ENCODE data around the gene BBLN.

BBLN gene

GRCh38 chr9:128204858-128205257, 44.8 kb downstream of the BBLN start:
- no peak overlapping the region for H3K9ac ChIP-seq (ENCODE audit: low read depth in 1 of 2, low read length in 2 of 2)
- peaks cover 14 to 16% of the 10 kb centered on the region in 2 donors for H3K27me3 ChIP-seq (ENCODE audit: control insufficient read depth in 1 of 2, insufficient read depth in 2 of 2, low read length in 2 of 2)
- H3K27ac ChIP-seq (ENCODE audit: low read depth, low read length), result no peak overlapping the region
- H3K36me3 ChIP-seq (ENCODE audit: control insufficient read depth in 1 of 2, insufficient read depth in 2 of 2, low read length in 2 of 2), result no peaks in the 10 kb centered on the region
- no peak overlapping the region for H3K4me3 ChIP-seq (ENCODE audit: low read depth in 1 of 2, low read length in 2 of 2)
- no peaks in the 10 kb centered on the region for H3K9me3 ChIP-seq (ENCODE audit: control insufficient read depth in 1 of 2, low read length in 2 of 2)
- H3K4me1 ChIP-seq (ENCODE audit: control insufficient read depth in 1 of 2, insufficient read depth in 2 of 2, low read length in 2 of 2), result peaks cover 7 to 13% of the 10 kb centered on the region in 2 donors

DNA sequence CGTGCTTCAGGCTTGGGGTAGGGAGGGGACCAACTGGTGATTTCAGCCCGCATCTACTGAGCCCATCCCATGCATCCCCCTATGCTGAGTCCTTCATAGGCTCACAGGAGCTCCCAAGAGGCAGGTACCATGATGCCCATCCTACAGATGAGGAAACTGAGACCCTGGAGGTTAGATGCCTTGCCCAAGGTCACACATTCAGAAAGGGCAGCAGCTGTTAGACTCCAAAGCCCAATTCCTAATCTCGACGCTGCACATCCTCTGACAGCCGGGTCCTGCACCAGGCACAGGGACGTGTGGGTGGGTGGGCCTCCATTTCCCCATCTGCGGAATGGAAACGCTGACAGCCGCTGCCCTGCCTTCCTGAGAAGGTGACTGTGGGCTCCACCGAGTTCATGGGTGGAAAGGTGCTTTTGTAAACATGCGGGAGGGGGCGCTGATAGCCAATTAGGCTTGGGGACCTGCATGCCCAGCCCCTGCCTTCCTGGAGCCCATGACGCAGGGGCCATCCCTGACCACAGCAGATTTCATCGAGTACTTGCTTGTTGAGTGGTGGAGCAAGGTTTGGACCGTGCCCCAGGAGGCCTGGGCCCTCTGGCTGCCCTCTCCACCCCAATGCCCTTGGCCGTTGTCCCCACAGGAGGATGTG, 45.4 kb downstream of the BBLN start:
- Histone ChIP-seq H3K4me3 (ENCODE audit: low read depth in 1 of 2, low read length in 2 of 2) (no peak overlapping the region), H3K36me3 (ENCODE audit: control insufficient read depth in 1 of 2, insufficient read depth in 2 of 2, low read length in 2 of 2) (no peaks in the 10 kb centered on the region), H3K9ac (ENCODE audit: low read depth in 1 of 2, low read length in 2 of 2) (no peak overlapping the region), H3K27ac (ENCODE audit: low read depth, low read length) (no peak overlapping the region), H3K27me3 (ENCODE audit: control insufficient read depth in 1 of 2, insufficient read depth in 2 of 2, low read length in 2 of 2) (peaks cover 14 to 16% of the 10 kb centered on the region in 2 donors), H3K4me1 (ENCODE audit: control insufficient read depth in 1 of 2, insufficient read depth in 2 of 2, low read length in 2 of 2) (peaks cover 7 to 13% of the 10 kb centered on the region in 2 donors), H3K9me3 (ENCODE audit: control insufficient read depth in 1 of 2, low read length in 2 of 2) (no peaks in the 10 kb centered on the region)

DNA sequence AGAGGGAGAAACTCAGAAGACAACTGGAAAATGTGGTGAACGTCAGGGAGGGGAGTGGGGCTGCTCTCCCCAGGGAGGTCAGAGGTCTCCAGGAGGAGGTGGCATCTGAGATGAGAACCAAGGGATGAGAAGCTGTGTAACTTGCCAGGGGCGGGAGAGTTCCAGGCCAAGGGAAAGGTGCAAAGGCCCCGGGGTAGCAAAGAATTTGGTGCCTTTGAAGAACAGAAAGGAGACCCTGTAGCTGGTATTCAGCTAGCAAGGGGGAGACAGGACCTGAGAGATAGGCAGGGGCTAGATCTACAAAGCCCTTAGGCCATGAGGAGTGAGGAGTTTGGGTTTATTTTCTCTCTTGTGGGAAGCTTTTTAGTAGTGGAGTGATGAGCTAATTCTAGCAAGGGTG, 46.4 kb downstream of the BBLN start:
- Histone ChIP-seq H3K27ac (ENCODE audit: low read depth, low read length) (no peak overlapping the region), H3K9me3 (ENCODE audit: control insufficient read depth in 1 of 2, low read length in 2 of 2) (no peaks in the 10 kb centered on the region), H3K4me3 (ENCODE audit: low read depth in 1 of 2, low read length in 2 of 2) (no peak overlapping the region), H3K36me3 (ENCODE audit: control insufficient read depth in 1 of 2, insufficient read depth in 2 of 2, low read length in 2 of 2) (no peaks in the 10 kb centered on the region), H3K27me3 (ENCODE audit: control insufficient read depth in 1 of 2, insufficient read depth in 2 of 2, low read length in 2 of 2) (peaks cover 14 to 16% of the 10 kb centered on the region in 2 donors), H3K4me1 (ENCODE audit: control insufficient read depth in 1 of 2, insufficient read depth in 2 of 2, low read length in 2 of 2) (peaks cover 13 to 20% of the 10 kb centered on the region in 2 donors), H3K9ac (ENCODE audit: low read depth in 1 of 2, low read length in 2 of 2) (no peak overlapping the region)

- Histone ChIP-seq H3K9me3 (ENCODE audit: control insufficient read depth in 1 of 2, low read length in 2 of 2) (no peaks in the 10 kb centered on the region), H3K4me3 (ENCODE audit: low read depth in 1 of 2, low read length in 2 of 2) (no peak overlapping the region), H3K9ac (ENCODE audit: low read depth in 1 of 2, low read length in 2 of 2) (no peak overlapping the region), H3K27ac (ENCODE audit: low read depth, low read length) (no peak overlapping the region), H3K36me3 (ENCODE audit: control insufficient read depth in 1 of 2, insufficient read depth in 2 of 2, low read length in 2 of 2) (no peaks in the 10 kb centered on the region), H3K27me3 (ENCODE audit: control insufficient read depth in 1 of 2, insufficient read depth in 2 of 2, low read length in 2 of 2) (peaks cover 14 to 16% of the 10 kb centered on the region in 2 donors), H3K4me1 (ENCODE audit: control insufficient read depth in 1 of 2, insufficient read depth in 2 of 2, low read length in 2 of 2) (peaks cover 20 to 25% of the 10 kb centered on the region in 2 donors)
Observed at GRCh38 chr9:128206916-128207910, 47.1 kb downstream of the BBLN start.

- no peaks in the 10 kb centered on the region for H3K9me3 ChIP-seq (ENCODE audit: control insufficient read depth in 1 of 2, low read length in 2 of 2)
- H3K27me3 ChIP-seq (ENCODE audit: control insufficient read depth in 1 of 2, insufficient read depth in 2 of 2, low read length in 2 of 2), result peaks cover 14 to 16% of the 10 kb centered on the region in 2 donors
- no peak overlapping the region for H3K9ac ChIP-seq (ENCODE audit: low read depth in 1 of 2, low read length in 2 of 2)
- peaks cover 20 to 26% of the 10 kb centered on the region in 2 donors for H3K4me1 ChIP-seq (ENCODE audit: control insufficient read depth in 1 of 2, insufficient read depth in 2 of 2, low read length in 2 of 2)
- no peak overlapping the region for H3K4me3 ChIP-seq (ENCODE audit: low read depth in 1 of 2, low read length in 2 of 2)
- H3K36me3 ChIP-seq (ENCODE audit: control insufficient read depth in 1 of 2, insufficient read depth in 2 of 2, low read length in 2 of 2), result no peaks in the 10 kb centered on the region
- H3K27ac ChIP-seq (ENCODE audit: low read depth, low read length), result no peak overlapping the region
Observed at GRCh38 chr9:128208386-128208785, 48.3 kb downstream of the BBLN start.

GRCh38 chr9:128208946-128209669, 49.0 kb downstream of the BBLN start:
- Histone ChIP-seq H3K4me1 (ENCODE audit: control insufficient read depth in 1 of 2, insufficient read depth in 2 of 2, low read length in 2 of 2) (peaks cover 20 to 22% of the 10 kb centered on the region in 2 donors), H3K27me3 (ENCODE audit: control insufficient read depth in 1 of 2, insufficient read depth in 2 of 2, low read length in 2 of 2) (peaks cover 9 to 11% of the 10 kb centered on the region in 2 donors), H3K9ac (ENCODE audit: low read depth in 1 of 2, low read length in 2 of 2) (no peak overlapping the region), H3K36me3 (ENCODE audit: control insufficient read depth in 1 of 2, insufficient read depth in 2 of 2, low read length in 2 of 2) (no peaks in the 10 kb centered on the region), H3K9me3 (ENCODE audit: control insufficient read depth in 1 of 2, low read length in 2 of 2) (no peaks in the 10 kb centered on the region), H3K27ac (ENCODE audit: low read depth, low read length) (no peak overlapping the region), H3K4me3 (ENCODE audit: low read depth in 1 of 2, low read length in 2 of 2) (no peak overlapping the region)

DNA sequence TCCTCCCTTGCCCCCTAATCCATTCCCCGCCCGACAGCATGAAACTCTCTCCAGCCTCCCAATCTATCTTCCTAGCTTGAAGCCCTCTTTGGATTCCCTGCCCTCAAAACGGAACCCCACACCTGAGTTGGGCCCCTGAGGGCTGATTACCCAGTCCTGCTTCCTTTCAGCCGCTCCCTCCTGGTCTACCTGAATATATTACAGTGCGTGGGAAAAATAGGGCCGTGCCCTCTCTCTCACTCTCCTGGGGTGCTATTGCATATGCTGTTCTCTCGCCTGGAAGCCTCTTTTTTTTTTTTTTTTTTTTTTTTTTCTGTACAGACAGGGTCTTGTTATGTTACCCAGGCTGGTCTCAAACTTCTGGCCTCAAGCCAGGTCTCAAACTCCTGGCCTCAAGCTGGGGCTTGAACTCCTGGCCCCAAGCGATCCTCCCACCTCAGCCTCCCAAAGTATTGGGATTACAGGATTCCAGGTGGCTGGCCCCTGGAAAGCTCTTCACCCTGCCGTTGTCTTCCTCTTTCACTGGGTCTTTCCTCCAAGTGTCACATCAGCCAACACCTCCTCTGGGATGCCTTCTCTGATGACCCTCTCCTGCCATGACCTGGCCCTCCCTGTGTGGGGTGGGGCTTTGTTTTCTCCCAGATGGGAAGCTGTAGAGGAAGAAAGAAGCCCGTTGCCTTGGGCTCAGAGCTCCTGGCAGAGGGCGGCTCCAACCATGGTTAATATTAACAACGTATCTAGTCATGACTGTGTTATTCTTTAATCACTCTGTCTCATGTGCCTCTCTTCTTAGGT, 51.3 kb downstream of the BBLN start:
- no peak overlapping the region for H3K27ac ChIP-seq (ENCODE audit: low read depth, low read length)
- no peak overlapping the region for H3K9ac ChIP-seq (ENCODE audit: low read depth in 1 of 2, low read length in 2 of 2)
- no peaks in the 10 kb centered on the region for H3K9me3 ChIP-seq (ENCODE audit: control insufficient read depth in 1 of 2, low read length in 2 of 2)
- H3K36me3 ChIP-seq (ENCODE audit: control insufficient read depth in 1 of 2, insufficient read depth in 2 of 2, low read length in 2 of 2), result no peaks in the 10 kb centered on the region
- peaks cover 17 to 20% of the 10 kb centered on the region in 2 donors for H3K4me1 ChIP-seq (ENCODE audit: control insufficient read depth in 1 of 2, insufficient read depth in 2 of 2, low read length in 2 of 2)
- no peaks in the 10 kb centered on the region for H3K27me3 ChIP-seq (ENCODE audit: control insufficient read depth in 1 of 2, insufficient read depth in 2 of 2, low read length in 2 of 2)
- H3K4me3 ChIP-seq (ENCODE audit: low read depth in 1 of 2, low read length in 2 of 2), result no peak overlapping the region

DNA sequence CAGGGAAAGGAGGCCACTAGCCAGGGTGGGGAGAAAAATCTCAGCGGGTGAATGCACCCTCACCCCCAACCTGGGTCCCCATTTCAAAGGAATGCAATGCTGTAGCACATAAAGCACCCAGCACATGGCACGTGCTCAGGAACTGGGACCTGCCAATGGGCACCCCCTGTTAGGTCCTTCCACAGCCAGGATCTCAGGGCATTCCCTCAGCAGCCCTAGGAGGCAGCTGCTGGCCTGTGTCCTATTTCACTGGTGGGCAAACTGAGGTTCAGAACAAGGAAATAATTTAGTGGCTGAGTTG, 51.9 kb downstream of the BBLN start:
- Histone ChIP-seq H3K9ac (ENCODE audit: low read depth in 1 of 2, low read length in 2 of 2) (no peak overlapping the region), H3K9me3 (ENCODE audit: control insufficient read depth in 1 of 2, low read length in 2 of 2) (no peaks in the 10 kb centered on the region), H3K4me1 (ENCODE audit: control insufficient read depth in 1 of 2, insufficient read depth in 2 of 2, low read length in 2 of 2) (peaks cover 13 to 15% of the 10 kb centered on the region in 2 donors), H3K36me3 (ENCODE audit: control insufficient read depth in 1 of 2, insufficient read depth in 2 of 2, low read length in 2 of 2) (no peaks in the 10 kb centered on the region), H3K27ac (ENCODE audit: low read depth, low read length) (no peak overlapping the region), H3K27me3 (ENCODE audit: control insufficient read depth in 1 of 2, insufficient read depth in 2 of 2, low read length in 2 of 2) (no peaks in the 10 kb centered on the region), H3K4me3 (ENCODE audit: low read depth in 1 of 2, low read length in 2 of 2) (no peak overlapping the region)
